ENCODE data around the gene CCDC149. TPM values are rescaled to one million over a fixed set of nuclear protein-coding genes. Genes with fewer than 3 reads are reported as not detected.

CCDC149 gene
- total RNA-seq, 1 donor from 2014 or later, result 42.5 TPM

GRCh38 chr4:24794916-24795665 lies 117.8 kb downstream of the CCDC149 start, which contains the start of gene SOD3:
Gene SOD3 (plus strand): TSS chr4:24795573. CDS start chr4:24799522, 3,949 bp downstream.
- DNase-seq (ENCODE audit: low spot score), result peak; percentile 90
- intact Hi-C loops (cut with DNase I), result no loop called here
- ATAC-seq, result peak; percentile 97

DNA sequence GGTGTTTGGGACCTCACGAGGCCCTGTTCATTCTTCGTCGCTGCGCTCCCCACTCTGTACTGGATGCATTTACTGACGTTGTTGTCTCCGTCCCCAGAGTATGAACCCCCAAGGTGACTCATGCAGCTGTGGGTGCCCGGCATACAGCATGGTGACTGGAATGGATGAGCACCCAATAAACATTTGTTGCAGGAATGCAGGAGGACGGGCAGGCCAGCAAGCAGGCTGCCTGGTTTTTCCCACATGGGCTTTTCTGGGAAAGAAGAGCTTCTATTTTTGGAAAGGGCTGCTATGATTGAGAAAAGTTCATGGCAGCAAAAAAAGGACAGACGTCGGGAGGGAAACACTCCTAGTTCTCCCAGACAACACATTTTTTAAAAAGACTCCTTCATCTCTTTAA lies 118.4 kb downstream of the CCDC149 start:
- intact Hi-C loops (cut with DNase I), result no loop called here
- ATAC-seq, result peak; percentile 58
- DNase-seq (ENCODE audit: low spot score), result peak; percentile 62

- DNase-seq (ENCODE audit: low spot score) (no peak), ATAC-seq (no peak)
- intact Hi-C loops (cut with DNase I), result no loop called here
These were observed 118.8 kb downstream of the CCDC149 start for GRCh38 chr4:24794051-24794450.

DNA sequence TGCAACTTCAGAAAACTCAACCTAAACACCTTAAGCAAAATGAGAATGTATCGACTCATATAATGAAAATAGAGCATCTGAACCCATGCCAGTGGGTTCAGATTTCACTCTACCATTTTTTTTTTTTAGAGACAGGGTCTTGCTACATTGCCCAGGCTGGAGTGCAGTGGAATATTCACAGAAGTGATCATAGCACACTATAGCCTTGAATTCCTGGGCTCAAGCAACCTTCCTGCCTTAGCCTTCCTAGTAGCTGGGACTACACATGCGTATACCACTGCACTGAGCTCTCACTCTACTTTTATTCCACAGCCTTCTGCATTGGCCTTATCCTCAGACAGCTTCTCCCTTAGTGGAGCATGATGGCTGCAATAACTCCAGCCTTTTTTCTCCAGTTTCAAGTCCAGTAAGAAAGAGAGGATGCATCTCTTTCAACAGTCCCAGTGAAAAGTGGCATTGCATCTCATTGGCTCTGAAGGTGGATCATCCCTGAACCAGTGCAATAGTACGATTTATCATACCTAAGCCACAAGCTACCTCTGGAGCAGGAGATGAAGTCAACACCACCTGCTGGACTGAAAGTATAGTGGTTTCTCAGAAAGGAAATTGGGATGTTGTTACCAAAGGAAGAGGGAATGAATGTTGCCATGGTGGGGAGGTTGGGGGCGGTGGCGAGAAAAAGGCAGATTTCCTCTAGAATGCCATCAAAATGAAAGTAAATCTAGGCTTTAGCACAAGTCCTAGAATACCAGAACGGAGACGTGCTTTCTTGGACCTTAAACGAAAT lies 119.4 kb downstream of the CCDC149 start:
- ATAC-seq, result no peak
- intact Hi-C loops (cut with DNase I), result no loop called here
- DNase-seq (ENCODE audit: low spot score), result no peak

- intact Hi-C loops (cut with DNase I), result no loop called here
- DNase-seq (ENCODE audit: low spot score) (no peak), ATAC-seq (no peak)
These were observed 120.3 kb downstream of the CCDC149 start for GRCh38 chr4:24792552-24792951.

DNA sequence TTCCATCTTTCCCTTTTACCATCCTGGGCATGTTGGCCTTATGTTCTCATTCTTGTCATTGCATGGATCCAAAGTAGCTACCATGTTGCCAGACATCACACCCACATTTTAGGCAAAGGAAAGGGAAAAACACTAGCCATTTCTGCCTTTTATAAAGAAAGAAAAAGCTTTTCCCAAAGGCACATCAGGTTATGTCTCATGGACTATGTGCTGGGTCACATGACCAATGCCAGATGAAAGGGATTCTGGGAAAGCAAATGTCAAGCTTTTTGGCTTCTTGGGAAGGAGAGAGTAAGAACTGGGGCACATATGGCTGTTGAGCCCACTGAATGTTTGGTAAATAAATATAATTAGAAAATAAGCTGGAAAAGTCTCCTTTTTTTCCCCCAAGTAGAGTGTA lies 121.8 kb downstream of the CCDC149 start:
- DNase-seq (ENCODE audit: low spot score) (no peak), ATAC-seq (no peak)
- intact Hi-C loops (cut with DNase I), result no loop called here

GRCh38 chr4:24783506-24783905 lies 129.3 kb downstream of the CCDC149 start:
- intact Hi-C loops (cut with DNase I), result no loop called here
- DNase-seq (ENCODE audit: low spot score) (no peak), ATAC-seq (no peak)

DNA sequence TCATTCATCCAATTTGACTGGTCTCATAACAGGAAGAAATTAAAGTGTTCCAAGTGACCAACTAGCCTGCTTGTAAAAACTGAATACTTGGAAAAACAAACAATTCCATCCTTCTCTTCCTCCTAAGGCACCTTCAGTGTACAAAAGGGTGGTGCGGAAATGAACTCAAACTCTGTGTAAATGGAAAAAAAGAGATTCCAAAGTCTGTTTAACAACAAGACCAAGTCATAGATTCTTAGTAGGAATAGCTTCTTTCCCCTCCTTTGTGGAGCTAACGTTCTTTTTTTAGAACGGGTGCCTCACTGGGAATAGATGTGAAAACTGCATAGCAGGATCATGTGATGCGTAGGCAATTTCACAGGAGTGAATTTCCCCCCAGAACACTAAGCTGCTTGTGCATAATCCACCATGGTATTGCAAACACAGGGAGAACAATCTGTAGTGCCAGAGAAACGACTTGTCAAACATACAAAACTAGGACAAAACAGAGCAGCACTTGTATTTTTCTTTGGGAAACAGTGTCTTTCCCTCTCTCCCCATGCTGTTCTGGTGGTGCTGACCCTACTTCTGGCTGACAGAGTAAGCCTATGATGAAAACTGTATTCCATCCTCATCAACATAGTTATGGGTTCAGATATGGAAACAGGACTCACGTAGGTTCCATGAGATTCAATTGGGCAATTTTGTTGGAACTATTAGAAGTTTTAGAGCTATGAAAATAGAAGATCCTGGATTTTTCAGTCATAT lies 130.7 kb downstream of the CCDC149 start:
- ATAC-seq (peak; percentile 50), DNase-seq (ENCODE audit: low spot score) (no peak)
- intact Hi-C loops (cut with DNase I), result no loop called here

GRCh38 chr4:24780936-24781495 lies 131.8 kb downstream of the CCDC149 start:
- ATAC-seq (no peak), DNase-seq (ENCODE audit: low spot score) (no peak)
- intact Hi-C loops (cut with DNase I), result no loop called here

DNA sequence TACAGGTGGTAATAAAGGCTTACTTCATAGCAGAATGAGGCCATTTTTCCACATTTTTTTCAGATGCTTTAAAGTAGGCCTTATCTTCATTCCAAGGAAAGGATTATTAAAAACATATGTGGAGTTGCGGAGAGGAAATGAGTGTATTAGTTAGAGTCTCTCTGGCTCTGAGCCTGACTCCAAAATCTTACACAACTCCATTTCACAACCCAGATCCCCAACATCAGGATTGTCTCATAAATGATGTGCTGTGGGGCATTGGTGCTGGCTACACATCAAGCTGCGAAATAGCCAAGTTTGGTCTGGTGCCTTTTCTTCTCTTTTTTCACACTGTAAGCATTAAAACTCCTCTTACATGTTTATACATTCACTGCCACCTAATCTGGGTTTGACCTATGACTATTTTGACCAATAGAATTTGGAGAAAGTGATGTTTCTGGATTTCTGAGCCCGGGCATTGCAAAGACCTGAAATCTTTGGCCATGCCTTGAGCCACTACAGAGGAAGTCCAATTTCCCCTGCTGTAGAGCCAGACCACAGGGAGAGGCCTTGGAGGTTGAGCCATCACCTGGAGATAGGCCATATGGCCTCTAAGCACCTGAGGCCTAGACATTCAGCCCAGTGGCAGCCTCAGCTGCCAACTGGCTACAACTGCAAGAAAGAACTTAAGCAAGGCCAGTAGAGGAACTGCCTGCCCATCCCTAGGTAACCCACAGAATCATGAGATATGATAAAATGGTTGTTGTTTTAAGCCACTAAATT lies 134.2 kb downstream of the CCDC149 start:
- intact Hi-C loops (cut with DNase I), result no loop called here
- DNase-seq (ENCODE audit: low spot score), result peak; percentile 67
- peak; percentile 95 for ATAC-seq

DNA sequence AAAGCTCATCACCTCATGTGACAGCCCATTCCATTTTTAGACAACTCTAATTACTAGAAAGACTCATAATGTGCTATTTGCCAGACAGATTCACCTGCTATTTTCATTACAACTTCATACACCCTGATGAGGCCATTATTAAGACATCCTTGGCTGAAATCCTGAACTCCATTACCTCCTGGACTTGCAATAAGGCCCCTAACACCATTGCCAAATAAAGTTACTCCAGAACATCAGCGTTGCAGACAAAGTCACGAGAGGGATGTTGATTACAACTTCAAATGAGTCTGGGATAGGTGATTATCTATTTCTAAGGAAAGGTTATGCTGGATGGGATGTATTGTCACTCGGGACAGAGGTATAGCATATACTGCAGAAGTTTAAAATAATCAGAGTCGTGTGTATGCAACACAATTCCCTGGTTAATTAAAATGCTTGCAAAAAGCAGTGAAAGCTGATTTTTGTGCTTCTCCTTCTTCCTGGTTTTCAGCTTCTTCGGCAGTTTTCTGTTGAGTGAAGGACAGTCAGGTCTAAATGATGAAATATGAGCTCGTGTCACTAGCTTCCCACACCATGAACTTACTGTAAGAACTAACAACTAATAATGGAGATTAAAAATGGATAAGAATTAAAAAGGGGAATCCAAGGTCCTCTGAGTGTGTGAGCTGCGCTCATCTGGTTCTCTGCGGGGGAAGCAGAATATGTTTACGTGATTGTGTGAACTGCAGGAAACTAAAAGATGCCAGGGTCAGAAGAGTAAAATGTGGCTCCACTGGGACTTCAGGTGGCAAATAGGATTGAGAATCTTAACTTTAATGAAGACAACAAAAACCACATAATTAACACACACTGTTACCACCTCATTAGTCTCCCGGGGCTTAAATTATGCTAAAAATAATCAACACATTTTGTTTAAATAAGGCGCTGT lies 135.0 kb downstream of the CCDC149 start:
- intact Hi-C loops (cut with DNase I), result no loop called here
- ATAC-seq (peak; percentile 14), DNase-seq (ENCODE audit: low spot score) (no peak)

GRCh38 chr4:24775750-24776149 lies 137.1 kb downstream of the CCDC149 start:
- DNase-seq (ENCODE audit: low spot score), result no peak
- intact Hi-C loops (cut with DNase I), result no loop called here
- no peak for ATAC-seq

DNA sequence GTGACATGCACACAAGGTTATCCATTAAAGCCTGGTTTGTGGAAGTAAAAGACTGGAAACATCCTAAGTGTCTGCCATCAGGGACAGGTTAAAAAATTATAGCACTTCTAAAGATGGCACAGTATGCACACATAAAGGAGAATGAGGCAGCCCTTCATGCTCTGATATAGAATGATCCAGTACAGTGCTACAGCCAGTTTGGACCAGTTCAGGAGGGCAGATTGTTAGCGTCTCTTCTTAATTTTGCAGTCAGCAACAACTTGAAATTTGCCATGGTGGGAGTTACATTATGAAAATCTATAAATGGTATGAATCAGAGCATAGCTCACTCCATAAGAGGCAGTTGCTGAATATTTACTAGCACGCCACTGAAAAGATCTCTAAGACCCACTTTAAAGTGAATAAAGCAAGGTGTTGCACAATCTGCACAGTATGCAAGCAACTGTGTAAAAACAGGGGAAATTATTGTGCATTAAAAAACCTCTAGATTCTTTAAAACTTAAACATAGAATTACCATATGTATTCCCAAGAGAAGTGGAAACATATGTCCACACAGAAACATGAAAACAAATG lies 137.7 kb downstream of the CCDC149 start:
- intact Hi-C loops (cut with DNase I), result no loop called here
- DNase-seq (ENCODE audit: low spot score), result no peak
- no peak for ATAC-seq

- intact Hi-C loops (cut with DNase I), result no loop called here
- DNase-seq (ENCODE audit: low spot score) (no peak), ATAC-seq (no peak)
These were observed 138.4 kb downstream of the CCDC149 start for GRCh38 chr4:24774452-24774851.

- intact Hi-C loops (cut with DNase I), result no loop called here
- no peak for ATAC-seq
- DNase-seq (ENCODE audit: low spot score), result no peak
These were observed 139.9 kb downstream of the CCDC149 start for GRCh38 chr4:24772952-24773351.

GRCh38 chr4:24772061-24772705 lies 140.7 kb downstream of the CCDC149 start:
- intact Hi-C loops (cut with DNase I), result no loop called here
- ATAC-seq (no peak), DNase-seq (ENCODE audit: low spot score) (no peak)

DNA sequence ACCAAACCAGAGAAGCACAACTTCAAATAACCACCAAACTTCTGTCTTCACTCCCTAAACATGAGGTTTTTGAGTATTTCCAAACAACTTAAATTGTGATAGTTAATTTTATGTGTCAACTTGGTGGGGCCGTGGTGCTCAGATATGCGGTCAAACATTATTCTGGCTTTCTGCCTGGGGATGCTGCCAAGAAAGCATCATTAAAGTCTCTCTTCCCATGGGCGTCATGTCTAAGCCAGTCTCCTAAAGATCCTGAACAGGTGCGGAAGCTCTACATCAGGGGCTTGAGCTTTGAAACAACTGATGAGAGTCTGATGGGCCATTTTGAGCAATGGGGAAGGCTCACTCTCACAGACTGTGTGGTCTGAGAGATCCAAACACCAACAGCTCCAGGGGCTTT lies 141.6 kb downstream of the CCDC149 start:
- intact Hi-C loops (cut with DNase I), result no loop called here
- DNase-seq (ENCODE audit: low spot score) (no peak), ATAC-seq (no peak)

Data from sciatic nerve (tissue), 2 donors.